Suprapubic skin (tissue), 3 donors: ENCODE results near the gene RASD2.

Source experiments
- EP300 ChIP-seq: sonication (generic); formaldehyde crosslinking; IDR thresholded peaks from one replicate; pipeline ENCODE4 v1.6.1; 2017; ENCODE audit warnings: antibody characterized with exemption
- TF ChIP-seq, protein P1 (sequence below), 2 donors: fragments of 200-600 bp in 1 of 2; fragments of 450-650 bp in 1 of 2; sonication (generic) in 1 of 2; IDR thresholded peaks; one replicate each; pipeline ENCODE4 v1.5.1; 2016 to 2019; ENCODE audit warnings: antibody characterized with exemption in 2 of 2, mild to moderate bottlenecking in 1 of 2, moderate library complexity in 1 of 2

DNA sequence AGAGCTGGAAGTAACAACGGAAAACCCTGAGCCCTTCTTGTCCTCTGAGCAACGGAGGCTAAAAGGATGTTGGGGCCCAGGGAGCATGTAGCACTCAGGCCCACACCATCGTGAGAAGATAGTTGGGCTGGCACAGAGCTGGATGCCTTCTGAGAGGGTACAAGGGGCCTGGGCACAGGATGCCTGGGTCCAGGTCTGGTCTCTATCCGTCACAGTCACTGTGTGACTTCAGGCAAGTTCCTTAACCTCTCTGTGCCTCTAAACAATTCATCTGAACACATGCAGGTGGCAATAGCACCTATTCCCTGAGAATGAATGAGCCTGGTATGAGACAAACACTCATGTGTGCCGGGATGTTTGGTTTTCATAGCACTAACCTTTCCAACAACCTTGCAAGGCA lies 47.3 kb downstream of the RASD2 start:
- TF ChIP-seq, protein P1, sequence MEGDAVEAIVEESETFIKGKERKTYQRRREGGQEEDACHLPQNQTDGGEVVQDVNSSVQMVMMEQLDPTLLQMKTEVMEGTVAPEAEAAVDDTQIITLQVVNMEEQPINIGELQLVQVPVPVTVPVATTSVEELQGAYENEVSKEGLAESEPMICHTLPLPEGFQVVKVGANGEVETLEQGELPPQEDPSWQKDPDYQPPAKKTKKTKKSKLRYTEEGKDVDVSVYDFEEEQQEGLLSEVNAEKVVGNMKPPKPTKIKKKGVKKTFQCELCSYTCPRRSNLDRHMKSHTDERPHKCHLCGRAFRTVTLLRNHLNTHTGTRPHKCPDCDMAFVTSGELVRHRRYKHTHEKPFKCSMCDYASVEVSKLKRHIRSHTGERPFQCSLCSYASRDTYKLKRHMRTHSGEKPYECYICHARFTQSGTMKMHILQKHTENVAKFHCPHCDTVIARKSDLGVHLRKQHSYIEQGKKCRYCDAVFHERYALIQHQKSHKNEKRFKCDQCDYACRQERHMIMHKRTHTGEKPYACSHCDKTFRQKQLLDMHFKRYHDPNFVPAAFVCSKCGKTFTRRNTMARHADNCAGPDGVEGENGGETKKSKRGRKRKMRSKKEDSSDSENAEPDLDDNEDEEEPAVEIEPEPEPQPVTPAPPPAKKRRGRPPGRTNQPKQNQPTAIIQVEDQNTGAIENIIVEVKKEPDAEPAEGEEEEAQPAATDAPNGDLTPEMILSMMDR (IDR thresholded peaks at IDR 0.05), result no peak
- TF ChIP-seq EP300, result no peak
